C4-2B (cell line): ENCODE results near the gene CCR5AS.

Experiments
- ZFX ChIP-seq: fragments of 450-650 bp; IDR thresholded peaks from 2 replicates; pipeline ENCODE4 v1.6.1; 2017
- TF ChIP-seq, protein P1 (sequence below): fragments of 450-650 bp; conservative IDR thresholded peaks from 2 replicates; pipeline ENCODE4 v1.5.1; 2017; ENCODE audit warnings: mild to moderate bottlenecking

- TF ChIP-seq, protein P1, sequence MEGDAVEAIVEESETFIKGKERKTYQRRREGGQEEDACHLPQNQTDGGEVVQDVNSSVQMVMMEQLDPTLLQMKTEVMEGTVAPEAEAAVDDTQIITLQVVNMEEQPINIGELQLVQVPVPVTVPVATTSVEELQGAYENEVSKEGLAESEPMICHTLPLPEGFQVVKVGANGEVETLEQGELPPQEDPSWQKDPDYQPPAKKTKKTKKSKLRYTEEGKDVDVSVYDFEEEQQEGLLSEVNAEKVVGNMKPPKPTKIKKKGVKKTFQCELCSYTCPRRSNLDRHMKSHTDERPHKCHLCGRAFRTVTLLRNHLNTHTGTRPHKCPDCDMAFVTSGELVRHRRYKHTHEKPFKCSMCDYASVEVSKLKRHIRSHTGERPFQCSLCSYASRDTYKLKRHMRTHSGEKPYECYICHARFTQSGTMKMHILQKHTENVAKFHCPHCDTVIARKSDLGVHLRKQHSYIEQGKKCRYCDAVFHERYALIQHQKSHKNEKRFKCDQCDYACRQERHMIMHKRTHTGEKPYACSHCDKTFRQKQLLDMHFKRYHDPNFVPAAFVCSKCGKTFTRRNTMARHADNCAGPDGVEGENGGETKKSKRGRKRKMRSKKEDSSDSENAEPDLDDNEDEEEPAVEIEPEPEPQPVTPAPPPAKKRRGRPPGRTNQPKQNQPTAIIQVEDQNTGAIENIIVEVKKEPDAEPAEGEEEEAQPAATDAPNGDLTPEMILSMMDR = no peak
- no peak for TF ChIP-seq ZFX
Observed at GRCh38 chr3:46369151-46369550, 37.7 kb downstream of the CCR5AS start.
